SIG-M5 (cell line): ENCODE results near the gene SERTAD3.

Experiments
- DNase-seq: peaks from one replicate; lab custom pipeline; 2025; lab: John Stamatoyannopoulos, UW

The SERTAD3 gene

DNA sequence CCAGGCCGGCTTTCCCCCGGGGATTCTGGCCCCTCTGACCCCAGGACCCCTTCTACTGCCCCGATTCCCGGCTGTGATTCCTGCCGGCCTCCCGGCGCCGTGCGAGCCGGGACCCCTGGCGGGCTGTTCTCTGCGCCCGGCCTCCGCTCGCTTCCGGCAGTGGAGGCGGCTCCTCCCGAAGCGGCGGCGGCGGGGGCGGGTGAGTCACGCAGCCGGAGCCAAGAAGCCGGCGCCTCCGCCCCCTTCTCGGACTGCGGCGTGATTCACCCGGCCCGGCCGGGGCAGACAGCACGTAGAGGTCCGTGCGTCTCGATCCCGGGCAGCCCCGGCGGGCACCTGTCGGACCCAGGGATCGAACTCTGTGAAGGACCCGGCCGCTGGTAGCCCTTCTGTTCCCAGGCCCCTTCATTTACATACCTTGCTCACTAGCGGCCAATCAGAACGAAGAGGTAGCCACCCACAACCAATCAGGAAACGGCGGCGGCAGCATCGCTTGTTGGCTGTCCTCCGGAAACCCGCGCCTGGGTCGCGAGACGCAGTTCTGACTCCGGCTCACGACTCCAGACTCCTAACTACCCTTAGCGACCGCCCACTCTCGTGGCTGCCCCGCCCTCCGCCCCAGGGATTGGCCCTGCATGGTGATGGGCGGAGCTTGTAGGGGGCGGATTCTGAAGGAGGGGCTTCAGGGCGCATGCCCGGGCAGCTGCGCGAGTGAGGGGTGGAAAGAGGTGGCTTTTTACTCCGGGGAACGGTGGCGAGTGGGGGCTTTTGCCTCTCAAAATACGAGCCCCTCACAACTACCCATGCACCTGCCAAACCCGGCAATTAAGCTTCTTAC lies 18.5 kb downstream of the SERTAD3 start, which contains the start of gene SERTAD1:
SERTAD1 (minus strand) TSS at position 543 of the 838 bp plus-strand sequence. CDS start 2,446 bp downstream, outside the sequence.
- DNase-seq = peak; percentile 88

GRCh38 chr19:40424637-40425449 lies 19.3 kb downstream of the SERTAD3 start:
- DNase-seq = no peak

GRCh38 chr19:40423938-40424337 lies 20.2 kb downstream of the SERTAD3 start:
- DNase-seq = no peak

DNA sequence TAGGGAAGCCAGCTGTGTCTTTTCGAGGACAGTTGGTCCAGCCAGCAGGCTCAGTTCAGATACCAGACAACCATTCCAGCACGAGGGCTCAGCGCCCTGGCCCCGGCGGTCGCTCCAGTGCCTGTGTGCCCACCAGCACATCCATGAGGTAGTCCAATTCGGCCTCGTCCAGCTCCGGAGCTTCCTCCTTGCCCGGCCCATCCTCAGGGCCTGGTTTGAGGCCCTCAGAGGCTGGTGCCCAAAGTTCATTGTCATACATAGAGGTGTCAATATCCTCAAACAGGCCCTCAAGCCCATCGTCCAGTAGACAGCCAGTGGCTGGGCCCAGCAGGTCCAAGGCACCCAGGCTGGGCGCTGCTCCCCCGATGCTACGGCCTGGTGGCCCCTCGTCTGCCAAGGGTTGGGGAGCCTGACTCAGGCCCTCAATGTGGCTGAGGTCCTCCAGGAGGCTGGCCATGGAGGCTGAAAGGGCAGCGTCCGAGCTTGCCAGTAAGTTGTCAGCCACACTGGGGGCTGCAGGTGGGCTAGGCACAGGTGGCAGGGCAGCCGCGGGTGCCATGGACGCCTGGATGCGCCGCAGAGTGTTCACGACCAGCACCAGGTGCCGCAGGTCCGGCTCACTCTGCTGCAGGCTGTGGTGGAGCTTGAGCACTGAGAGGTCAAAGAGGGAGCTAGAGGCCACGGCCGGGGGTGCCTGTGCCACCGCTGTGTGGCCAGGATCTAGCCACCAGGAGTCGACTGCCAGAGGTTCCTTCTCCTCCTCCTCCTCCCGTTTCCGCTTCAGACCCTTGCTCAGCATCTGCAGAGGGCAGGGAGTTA lies 21.2 kb downstream of the SERTAD3 start:
- DNase-seq = no peak

- DNase-seq = no peak
Observed at GRCh38 chr19:40421993-40422747, 22.0 kb downstream of the SERTAD3 start.

- DNase-seq = no peak
Observed at GRCh38 chr19:40420766-40421765, 23.1 kb downstream of the SERTAD3 start.

DNA sequence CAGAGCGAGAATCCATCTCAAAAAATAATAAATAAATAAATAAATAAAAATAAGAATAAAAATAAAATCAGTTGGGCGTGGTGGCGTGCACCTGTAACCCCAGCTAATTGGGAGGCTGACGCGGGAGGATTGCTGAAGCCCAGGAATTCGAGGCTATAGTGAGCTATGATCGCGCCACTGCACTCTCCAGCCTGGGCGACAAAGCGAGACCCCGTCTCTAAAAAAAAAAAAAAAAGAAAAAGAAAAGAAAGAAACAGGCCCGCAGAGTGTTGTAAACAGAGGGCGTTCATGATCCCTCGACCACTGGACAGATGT lies 23.7 kb downstream of the SERTAD3 start:
- no peak for DNase-seq

DNA sequence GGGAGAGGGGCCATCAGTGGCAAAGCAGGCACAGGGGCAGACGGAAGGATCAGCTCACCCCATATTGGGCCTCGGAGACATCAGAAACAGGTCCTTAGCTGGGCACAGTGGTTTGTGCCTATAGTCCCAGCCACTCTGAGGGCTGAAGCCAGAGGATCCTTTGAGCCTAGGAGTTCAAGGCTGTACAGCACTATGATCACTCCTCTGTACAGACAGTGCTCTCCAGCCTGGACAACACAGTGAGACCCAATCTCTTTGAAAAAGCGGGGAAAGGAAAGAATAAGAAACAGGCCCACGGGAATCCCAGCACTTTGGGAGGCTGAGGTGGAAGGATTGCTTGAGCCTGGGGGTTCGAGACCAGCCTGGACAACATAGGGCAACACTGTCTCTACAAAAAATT lies 24.4 kb downstream of the SERTAD3 start:
- no peak for DNase-seq

- no peak for DNase-seq
Observed at GRCh38 chr19:40419066-40419612, 25.0 kb downstream of the SERTAD3 start.

DNA sequence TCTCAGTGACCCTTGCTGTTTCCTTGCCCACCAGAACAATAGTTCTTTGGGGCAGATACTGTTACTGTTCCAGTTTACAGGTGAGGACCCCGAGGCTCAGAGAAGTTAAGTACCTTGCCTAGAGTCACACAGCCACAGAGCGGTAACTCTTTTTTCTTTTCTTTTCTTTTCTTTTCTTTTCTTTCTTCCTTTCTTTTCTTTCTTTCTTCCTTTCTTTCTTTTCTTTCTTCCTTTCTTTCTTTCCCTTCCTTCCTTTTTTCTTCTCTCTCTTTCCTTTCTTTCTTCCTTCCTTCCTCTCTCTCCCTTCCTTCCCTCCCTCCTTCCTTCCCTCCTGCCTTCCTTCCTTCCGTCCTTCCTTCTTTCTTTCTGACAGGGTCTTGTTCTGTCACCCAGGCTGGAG lies 26.1 kb downstream of the SERTAD3 start:
- DNase-seq = no peak

DNA sequence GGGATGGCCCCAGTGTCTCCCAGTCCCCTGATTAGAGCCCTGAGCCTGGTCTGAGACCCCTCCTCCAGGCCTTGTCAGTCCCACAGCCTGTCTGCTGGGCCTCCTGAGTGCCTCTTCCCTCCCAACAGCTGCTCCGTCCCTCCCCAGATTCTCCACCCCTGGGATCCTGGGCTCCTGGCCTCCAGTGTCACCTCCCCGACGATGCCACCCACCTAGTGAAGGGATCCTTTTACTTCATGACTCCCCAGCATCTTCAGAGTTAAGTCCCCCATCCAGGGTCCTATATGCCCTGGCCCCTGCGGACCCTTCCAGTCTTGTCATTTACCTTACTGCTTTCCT lies 26.5 kb downstream of the SERTAD3 start:
- DNase-seq = no peak

- no peak for DNase-seq
Observed at GRCh38 chr19:40416918-40417642, 27.1 kb downstream of the SERTAD3 start.

DNA sequence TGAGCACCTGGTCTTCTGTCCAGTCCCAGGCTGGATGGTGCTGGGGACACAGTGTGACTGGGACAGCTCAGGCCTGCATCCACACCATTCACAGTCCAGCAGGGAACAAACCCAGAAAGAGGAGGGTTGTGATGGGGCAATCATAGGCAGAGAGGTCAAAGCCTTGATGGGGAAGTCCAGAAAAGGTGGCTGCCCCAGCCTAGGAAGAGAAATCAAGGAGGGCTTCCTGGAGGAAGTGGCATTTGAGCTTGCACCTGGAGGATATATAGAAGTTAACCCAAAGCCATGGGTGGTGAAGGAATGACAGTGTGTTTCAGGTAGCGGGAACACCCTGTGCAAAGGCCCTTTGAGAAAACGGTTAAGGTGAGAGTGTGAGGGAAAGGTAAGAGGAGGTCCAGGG lies 28.4 kb downstream of the SERTAD3 start:
- DNase-seq = no peak

GRCh38 chr19:40414542-40415535 lies 29.3 kb downstream of the SERTAD3 start:
- no peak for DNase-seq

DNA sequence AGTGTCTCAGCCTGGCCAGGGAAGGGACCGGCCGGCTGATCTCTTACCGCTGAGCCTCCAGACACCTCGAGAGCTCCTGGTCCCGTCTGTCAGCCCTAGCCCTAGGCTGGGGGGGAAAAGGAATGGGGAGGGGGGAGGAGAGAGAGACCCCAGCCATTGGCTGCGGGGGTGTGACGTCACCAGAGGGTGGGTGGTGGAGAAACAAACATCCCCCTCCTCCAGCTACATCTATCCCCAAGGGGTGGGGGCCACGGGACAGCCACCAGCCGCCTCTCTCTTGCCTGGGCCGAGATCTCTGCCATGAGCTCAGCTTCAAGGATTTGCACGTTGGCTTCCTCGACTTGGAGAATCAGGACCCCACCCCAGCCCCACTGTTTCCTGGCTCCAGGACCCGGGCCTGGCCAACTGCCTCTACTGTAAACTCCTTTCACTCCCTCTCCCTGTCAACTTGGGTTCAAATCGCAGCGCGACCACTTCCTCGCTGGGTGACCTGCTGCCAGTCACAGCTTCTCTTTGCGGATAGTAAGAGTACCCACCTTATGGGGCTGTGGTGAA lies 30.8 kb downstream of the SERTAD3 start, which contains the start of gene PRX:
PRX (minus strand) TSS at position 88 of the 555 bp plus-strand sequence. CDS start 5,446 bp downstream, outside the sequence.
- DNase-seq = no peak

- DNase-seq = no peak
Observed at GRCh38 chr19:40412866-40413265, 31.3 kb downstream of the SERTAD3 start.

DNA sequence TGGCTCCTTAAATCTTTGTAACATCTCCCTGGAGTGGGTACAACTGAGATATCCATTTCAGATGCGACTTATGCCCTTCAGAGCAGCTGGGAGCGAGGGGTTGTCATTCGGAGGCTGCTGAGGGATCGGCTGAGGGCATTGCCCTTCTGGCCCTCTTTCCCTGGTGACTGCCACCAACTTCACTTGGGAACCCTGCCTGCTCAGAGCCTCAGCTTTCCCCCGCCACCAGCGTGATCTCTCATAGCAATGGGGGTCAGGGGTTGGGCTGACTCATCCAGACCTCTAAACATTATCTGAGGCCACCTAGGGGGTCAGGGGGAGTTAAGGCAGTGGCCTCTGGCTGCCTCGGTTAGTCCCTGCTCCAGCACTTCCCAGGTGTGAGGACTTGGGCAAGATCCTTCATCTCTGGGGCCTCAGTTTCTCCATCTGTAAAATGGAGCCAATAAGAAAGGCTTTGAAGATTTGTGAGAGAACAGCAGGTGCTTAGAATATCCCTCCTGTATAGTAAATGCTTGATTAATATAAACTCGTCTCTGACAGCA lies 32.1 kb downstream of the SERTAD3 start:
- DNase-seq = no peak
